GM21786 (cell line): Measurements from ENCODE around the gene RNF223.

Experiments used
- ATAC-seq: cut with Tn5 transposase; IDR thresholded peaks from one replicate; pipeline ENCODE4 v1.9.1; 2021; ENCODE audit not compliant: unreplicated experiment

RNF223 gene

GRCh38 chr1:1073743-1074587 is at the start of gene RNF223:
Gene RNF223, minus strand, starts transcription at chr1:1074306. Its CDS starts 1,740 bp downstream, at chr1:1072566.
- no peak for ATAC-seq

GRCh38 chr1:1122981-1123480 is 48.9 kb upstream of the RNF223 start:
- no peak for ATAC-seq

- peak; percentile 52 for ATAC-seq
Measured at GRCh38 chr1:1122078-1122811, 48.1 kb upstream of the RNF223 start.

GRCh38 chr1:1121611-1122077 is 47.5 kb upstream of the RNF223 start:
- no peak for ATAC-seq

GRCh38 chr1:1120866-1121591 is 46.9 kb upstream of the RNF223 start:
- ATAC-seq = no peak

- no peak for ATAC-seq
Measured at GRCh38 chr1:1120096-1120495, 46.0 kb upstream of the RNF223 start.

GRCh38 chr1:1119272-1119890 is 45.3 kb upstream of the RNF223 start:
- no peak for ATAC-seq

- ATAC-seq = no peak
Measured at GRCh38 chr1:1118876-1119220, 44.7 kb upstream of the RNF223 start.

GRCh38 chr1:1118011-1118875 is 44.1 kb upstream of the RNF223 start:
- ATAC-seq = no peak

GRCh38 chr1:1117469-1117831 is 43.3 kb upstream of the RNF223 start:
- no peak for ATAC-seq

- ATAC-seq = no peak
Measured at GRCh38 chr1:1116701-1117468, 42.8 kb upstream of the RNF223 start.

GRCh38 chr1:1115786-1116700 is 41.9 kb upstream of the RNF223 start, which contains the start of gene C1orf159:
Gene C1orf159, minus strand, starts transcription at chr1:1116089. Its CDS starts 24,546 bp downstream, at chr1:1091543.
- peak; percentile 92 for ATAC-seq

- no peak for ATAC-seq
Measured at GRCh38 chr1:1115136-1115785, 41.2 kb upstream of the RNF223 start.

- ATAC-seq = no peak
Measured at GRCh38 chr1:1114431-1114830, 40.3 kb upstream of the RNF223 start.

- no peak for ATAC-seq
Measured at GRCh38 chr1:1112237-1112985, 38.3 kb upstream of the RNF223 start.

- no peak for ATAC-seq
Measured at GRCh38 chr1:1111516-1112236, 37.6 kb upstream of the RNF223 start.
